ENCODE results near the gene TMTC1. TPM values are rescaled to one million over a fixed set of nuclear protein-coding genes. Genes with fewer than 3 reads are reported as not detected.

TMTC1 gene
- total and polyA plus RNA-seq, 8 donors = 0.85 to 37.7 (median 1.9) TPM

GRCh38 chr12:29756741-29757390 lies 26.9 kb downstream of the TMTC1 start:
- intact Hi-C loops (cut with DNase I) = no loop called here
- H3K4me1 ChIP-seq = no peaks in the 10 kb centered on the region
- H3K27me3 ChIP-seq = no peaks in the 10 kb centered on the region
- DNase-seq = no peak
- no peaks in the 10 kb centered on the region for H3K36me3 ChIP-seq
- ATAC-seq = no peak
- H3K4me3 ChIP-seq = no peak overlapping the region
- TF ChIP-seq CTCF (IDR thresholded peaks at IDR 0.05) = no peak
- H3K27ac ChIP-seq = no peak overlapping the region
- H3K9me3 ChIP-seq = no peaks in the 10 kb centered on the region

- DNase-seq (no peak), ATAC-seq (no peak)
- Histone ChIP-seq H3K9me3 (no peaks in the 10 kb centered on the region), H3K4me3 (no peak overlapping the region), H3K36me3 (peaks cover 0 to 5% of the 10 kb centered on the region in 2 donors), H3K27ac (no peak overlapping the region), H3K4me1 (no peaks in the 10 kb centered on the region), H3K27me3 (no peaks in the 10 kb centered on the region)
- TF ChIP-seq CTCF (IDR thresholded peaks at IDR 0.05) = no peak
- intact Hi-C loops (cut with DNase I) = no loop called here
These were observed 29.2 kb downstream of the TMTC1 start for GRCh38 chr12:29754235-29755189.

- Histone ChIP-seq H3K27ac (no peak overlapping the region), H3K4me3 (no peak overlapping the region), H3K27me3 (no peaks in the 10 kb centered on the region), H3K4me1 (no peaks in the 10 kb centered on the region), H3K36me3 (peaks cover 0 to 5% of the 10 kb centered on the region in 2 donors), H3K9me3 (no peaks in the 10 kb centered on the region)
- ATAC-seq (no peak), DNase-seq (no peak)
- no peak for TF ChIP-seq CTCF (IDR thresholded peaks at IDR 0.05)
- intact Hi-C loops (cut with DNase I) = no loop called here
These were observed 31.6 kb downstream of the TMTC1 start for GRCh38 chr12:29752121-29752520.

GRCh38 chr12:29751676-29752075 lies 32.1 kb downstream of the TMTC1 start:
- ATAC-seq (no peak), DNase-seq (no peak)
- H3K27me3 ChIP-seq = no peaks in the 10 kb centered on the region
- peaks cover 0 to 5% of the 10 kb centered on the region in 2 donors for H3K36me3 ChIP-seq
- no peak overlapping the region for H3K4me3 ChIP-seq
- intact Hi-C loops (cut with DNase I) = no loop called here
- no peak for TF ChIP-seq CTCF (IDR thresholded peaks at IDR 0.05)
- no peaks in the 10 kb centered on the region for H3K4me1 ChIP-seq
- H3K27ac ChIP-seq = no peak overlapping the region
- no peaks in the 10 kb centered on the region for H3K9me3 ChIP-seq

GRCh38 chr12:29750928-29751220 lies 32.9 kb downstream of the TMTC1 start:
- Histone ChIP-seq H3K4me3 (no peak overlapping the region), H3K4me1 (no peaks in the 10 kb centered on the region), H3K36me3 (peaks cover 0 to 5% of the 10 kb centered on the region in 2 donors), H3K9me3 (no peaks in the 10 kb centered on the region), H3K27ac (no peak overlapping the region), H3K27me3 (no peaks in the 10 kb centered on the region)
- ATAC-seq = no peak
- DNase-seq = no peak
- intact Hi-C loops (cut with DNase I) = no loop called here
- TF ChIP-seq CTCF (IDR thresholded peaks at IDR 0.05) = no peak
